HK-2 (cell line): ENCODE data around the gene CDC42EP5.
"Not testable (repeated sequence)": the region's sequence is repeated elsewhere in the genome, so short reads cannot be mapped to it uniquely, and the experiment has no call there.

ENCODE experiments used
- DNase-seq: peaks from one replicate; pipeline ENCODE4 v3.0.0-alpha.2; 2018; ENCODE audit not compliant: unreplicated experiment

The CDC42EP5 gene

DNA sequence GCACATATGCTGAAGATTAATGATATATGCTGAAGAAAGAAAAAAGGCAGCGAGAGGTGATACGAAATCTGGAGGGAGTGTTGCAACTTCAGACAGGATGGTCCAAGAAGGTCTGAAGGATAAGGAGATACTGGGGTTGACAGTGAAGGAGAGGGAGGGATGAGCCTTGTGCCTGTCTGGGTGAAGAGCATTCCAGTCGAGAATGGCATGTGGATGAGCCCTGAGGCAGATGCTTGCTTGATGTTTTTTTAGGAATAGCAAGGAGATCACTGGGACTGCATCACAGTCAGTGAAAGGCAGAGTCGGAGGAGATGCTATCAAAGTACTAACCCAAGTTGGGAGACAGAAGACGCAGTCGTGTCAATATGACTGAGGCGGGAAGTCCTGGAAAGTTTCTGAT is 16.2 kb upstream of the CDC42EP5 start:
- no peak for DNase-seq

DNA sequence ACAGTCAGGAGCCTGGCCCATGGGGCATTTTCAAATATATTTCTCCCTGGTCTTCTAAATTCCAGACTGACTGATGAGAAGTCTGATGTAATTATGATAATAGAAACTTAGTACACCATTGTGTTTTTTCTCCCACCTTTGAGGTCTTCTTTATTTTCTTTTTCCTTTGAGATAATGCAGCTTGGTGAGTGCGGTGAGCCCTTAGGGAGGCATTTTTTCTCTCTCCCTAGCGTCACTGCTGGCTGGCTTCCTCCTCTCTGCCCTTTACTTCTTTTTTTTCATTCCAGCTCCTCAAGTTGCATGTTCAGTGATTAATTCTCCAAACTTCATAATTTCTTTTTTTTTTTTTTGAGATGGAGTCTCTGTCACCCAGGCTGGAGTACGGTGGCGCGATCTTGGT is 12.8 kb upstream of the CDC42EP5 start:
- no peak for DNase-seq

DNA sequence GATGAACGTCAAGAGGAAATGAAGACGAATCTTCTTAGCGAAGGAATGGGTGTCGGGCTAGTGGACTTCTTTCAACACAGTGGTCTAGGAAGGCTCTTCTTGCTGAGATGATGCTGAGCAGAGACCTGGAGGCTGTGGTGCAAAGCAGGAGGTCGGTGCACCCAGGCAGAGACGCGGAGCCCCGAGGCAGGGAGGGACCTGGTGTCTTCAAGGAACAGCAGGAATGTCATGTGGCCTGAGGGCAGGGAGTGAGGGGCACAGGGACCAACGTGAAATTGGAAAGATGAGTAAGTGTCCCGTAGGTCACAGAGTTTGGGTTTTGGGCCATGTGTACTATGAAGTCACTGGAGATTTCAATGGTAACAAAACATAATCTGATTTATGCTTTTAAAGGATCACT is 11.4 kb upstream of the CDC42EP5 start:
- no peak for DNase-seq

DNA sequence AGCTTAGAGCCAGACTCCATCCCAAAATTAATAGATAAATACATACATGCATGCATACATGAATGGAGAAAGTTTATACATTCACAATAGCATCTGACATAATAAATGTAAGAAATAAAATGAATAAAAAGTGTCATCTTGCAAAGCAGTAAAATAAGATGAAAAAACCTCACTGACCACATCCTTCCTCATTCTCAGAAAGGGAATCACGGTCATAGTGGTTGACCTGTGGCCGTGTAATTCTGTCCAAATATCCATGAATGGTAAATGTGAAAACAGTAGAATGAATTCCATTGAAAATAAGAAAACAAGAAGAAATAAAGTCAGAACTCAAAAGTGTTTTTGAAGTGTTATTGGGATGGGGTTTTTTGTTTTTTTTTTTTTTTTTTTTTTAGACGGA is 9.8 kb upstream of the CDC42EP5 start:
- no peak for DNase-seq

DNA sequence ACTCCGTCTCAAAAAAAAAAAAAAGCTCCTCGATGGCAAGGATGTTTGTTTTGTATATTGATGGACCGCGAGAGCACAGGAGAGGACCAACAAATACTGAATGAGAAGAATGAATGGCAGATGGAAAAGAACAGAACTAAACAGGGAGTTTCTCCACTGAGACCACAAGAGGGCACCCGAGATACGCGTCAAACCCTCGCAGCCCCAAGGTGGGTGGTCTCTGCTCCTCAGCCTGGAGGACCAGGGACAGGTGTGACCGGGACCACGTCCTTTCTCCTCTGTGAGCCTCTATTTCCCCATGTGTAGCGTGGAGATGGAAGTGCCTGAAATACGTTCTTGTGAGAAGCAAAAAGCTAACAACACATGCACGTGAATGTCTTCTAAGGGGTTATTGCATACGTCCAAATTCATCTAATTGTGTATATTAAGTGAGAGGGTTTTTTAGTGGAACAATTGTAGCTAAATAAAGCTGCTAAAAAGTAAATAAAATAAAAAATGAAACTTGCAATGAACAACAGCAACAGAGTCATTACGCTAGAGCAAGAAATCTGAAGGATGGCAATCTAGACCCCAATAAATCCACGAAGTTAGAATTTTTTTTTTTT is 8.3 kb upstream of the CDC42EP5 start:
- DNase-seq, result no peak

DNA sequence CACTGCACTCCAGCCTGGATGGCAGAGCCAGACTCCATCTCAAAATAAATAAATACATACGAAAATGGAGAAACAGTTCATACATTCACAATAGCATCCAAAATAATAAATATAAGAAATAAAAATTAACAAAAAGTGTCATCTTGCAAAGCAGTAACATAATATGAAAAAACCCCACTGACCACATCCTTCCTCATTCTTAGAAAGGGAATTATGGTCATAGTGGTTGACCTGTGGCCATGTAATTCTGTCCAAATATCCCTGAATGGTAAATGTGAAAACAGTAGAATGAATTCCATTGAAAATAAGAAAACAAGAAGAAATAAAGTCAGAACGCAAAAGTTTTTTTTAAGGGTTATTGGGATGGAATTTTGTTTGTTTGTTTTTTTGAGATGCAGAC is 7.0 kb upstream of the CDC42EP5 start:
- no peak for DNase-seq

DNA sequence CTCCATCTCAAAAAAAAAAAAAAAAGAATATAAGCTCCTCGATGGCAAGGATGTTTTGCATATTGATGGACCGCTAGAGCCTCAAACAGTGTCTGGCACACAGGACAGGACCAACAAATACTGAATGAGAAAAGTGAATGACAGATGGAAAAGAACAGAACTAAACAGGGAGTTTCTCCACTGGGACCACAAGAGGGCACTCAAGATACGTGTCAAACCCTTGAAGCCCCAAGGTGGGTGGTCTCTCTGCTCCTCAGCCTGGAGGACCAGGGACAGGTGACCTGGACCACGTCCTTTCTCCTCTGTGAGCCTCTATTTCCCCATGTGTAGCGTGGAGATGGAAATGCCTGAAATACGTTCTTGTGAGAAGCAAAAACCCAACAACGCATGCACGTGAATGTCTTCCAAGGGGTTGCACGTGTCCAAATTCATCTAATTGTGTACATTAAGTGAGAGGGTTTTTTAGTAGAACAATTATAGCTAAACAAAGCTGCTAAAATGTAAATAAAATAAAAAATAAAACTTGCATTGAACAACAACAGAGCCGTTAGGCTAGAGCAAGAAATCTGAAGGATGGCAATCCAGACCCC is 5.7 kb upstream of the CDC42EP5 start:
- DNase-seq, result no peak

DNA sequence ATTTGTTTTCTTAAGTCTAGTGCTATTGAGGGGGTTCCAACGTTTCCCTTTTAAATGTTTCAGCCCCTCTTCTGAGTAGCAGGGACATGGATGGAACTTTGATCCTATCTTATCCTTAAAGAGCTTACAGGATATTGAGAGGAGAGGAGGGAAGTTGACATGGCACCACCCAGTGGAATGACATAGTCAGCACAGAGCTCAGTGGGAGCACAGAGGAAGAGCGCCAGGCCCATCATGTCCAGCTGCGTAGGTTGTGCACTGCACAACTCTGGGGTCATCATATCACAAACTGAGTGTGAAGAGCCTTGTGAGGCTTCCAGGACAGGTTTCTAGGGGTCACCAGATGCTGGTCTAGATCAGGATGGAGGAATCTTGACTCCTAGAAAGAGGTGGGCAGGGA is 4.6 kb upstream of the CDC42EP5 start:
- no peak for DNase-seq

DNA sequence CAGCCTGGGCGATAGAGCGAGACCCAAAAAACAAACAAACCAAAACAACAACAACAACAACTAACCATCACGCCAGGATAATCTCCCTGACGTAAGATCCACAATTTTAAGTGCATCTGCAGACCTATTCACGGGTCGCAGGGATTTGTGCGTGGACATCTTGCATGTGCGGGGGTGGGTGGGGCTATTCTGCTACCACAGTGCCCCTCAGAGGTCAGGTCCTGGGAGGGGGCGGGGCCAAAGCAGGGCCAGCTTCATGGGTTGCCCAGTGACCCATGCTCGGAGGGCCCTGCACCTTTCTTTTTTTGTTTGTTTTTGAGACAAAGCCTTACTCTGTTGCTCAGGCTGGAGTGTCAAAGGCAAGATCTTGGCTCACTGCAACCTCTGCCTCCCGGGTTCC is 2.6 kb upstream of the CDC42EP5 start:
- DNase-seq, result no peak

DNA sequence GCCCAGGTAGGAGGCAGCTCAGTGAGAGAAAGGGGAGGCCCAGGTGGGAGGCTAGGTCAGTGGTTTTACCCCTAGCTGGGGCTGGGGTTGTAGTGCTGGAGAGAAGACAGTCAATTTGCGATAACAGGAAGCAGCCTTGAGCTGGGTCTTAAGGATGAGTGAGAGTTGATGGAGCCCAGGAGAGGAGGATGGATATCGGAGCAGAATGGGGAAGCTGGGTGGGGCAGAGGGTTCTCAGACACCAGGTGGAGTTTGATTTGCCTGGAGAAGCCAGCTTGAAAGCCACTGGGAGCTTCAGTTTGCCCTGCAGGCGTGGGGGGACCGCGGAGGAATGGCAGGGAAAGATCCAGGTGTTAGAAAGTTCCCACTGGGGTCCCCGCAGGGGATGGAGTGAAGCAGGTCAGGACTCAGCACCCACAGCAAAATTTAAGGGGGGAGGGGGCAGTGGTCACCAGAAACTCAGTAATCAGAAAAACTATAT is 836 bp upstream of the CDC42EP5 start:
- DNase-seq, result no peak

DNA sequence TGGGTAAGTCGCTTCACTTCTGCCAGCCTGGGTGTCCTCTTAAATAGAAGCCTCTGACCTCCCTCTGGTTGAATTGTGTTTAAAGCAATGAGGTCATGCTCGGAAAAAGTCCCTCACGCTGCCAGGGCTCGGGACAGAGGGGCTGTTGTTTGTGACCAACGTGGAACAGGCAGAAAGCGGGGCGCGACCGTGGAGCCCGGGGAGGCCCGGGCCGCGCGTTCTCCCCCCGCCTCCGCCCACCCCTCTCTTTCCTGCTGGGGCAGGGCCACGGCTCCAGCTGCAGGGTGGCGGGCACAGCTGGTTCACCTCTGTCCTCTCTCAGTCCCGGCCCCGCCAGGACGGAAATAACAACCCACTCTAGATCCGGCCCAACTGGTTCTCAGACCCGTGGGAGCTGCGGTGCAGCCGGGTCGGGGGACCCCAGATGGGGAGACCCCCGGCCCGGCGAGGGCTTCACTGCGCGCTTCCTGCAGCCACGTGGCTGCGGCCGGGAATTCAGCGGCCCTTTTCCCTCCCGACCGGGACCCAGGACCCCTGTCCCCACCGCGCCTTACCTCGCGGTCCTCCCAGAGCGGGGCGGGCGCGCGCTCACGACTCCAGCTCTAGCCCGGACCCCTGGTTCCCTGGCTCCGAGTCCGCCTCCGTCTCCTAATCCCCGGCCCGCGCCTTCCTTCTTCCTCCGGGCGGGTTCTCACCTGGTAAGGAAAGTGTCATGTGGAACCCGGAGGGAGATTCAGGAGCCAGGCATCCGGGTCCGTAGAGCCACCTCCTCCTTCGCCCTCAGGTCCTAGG is 1.9 kb downstream of the CDC42EP5 start:
- no peak for DNase-seq

DNA sequence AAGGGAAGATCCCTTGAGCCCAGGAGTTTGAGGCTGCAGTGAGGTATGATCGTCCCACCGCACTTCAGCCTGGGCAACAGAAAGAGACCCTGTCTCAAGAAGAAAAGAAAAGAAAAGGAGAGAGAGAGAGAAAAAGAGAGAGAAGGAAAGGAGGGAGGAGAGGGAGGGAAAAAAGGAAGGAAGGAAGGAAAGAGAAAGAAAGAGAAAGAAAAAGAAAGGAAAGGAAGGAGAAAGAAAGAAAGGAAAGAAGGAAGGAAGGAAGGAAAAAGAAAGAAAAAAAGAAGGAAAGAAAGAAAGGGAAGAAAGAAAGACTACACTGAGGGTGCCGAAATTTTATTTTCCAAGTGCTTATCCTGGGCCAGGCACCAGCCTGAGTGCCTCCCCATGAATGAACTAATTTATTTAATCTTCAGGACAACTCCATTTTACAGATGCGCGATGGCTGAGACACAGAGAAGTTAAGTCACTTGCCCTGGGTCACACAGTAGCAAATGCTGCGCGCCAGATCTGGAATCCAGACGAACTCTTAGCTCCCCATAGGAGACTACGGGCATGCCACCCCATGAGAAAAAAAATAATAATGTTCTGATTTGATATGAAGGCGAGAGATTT is 2.7 kb downstream of the CDC42EP5 start:
- DNase-seq, result no peak

DNA sequence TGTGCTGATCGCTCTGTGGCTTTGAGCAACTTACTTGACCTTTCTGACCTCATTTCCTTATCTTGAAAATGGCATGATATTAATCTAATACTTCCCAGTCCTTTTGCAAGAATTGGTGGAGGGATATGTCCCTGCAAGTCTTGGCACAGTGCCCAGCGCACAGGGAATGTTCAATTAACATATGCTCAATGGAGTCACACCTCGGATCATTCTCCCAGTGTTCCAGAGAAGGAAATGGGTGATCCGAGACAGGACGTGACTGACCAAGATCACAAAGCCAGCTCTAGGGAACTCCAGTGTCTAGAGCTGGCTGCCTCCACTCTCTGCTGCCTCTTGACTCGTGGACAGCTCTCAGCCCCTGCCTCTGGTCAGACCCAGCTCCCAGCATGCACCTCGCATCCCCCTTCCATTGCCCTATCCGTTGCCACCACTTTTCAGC is 3.6 kb downstream of the CDC42EP5 start:
- no peak for DNase-seq

DNA sequence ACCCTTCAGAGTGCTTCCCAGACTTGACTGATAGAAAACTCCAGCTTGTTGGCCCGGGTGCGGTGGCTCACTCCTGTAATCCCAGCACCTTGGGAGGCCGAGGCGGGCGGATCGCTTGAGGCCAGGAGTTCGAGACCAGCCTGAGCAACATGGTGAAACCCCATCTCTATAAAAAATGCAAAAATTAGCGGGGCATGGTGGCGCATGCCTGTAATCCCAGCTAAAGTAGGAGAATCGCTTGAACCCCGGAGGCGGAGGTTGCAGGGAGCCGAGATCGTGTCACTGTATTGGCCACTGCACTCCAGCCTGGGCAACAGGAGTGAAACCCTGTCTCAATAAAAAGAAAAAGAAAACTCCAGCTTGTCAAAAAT is 7.0 kb downstream of the CDC42EP5 start:
- DNase-seq, result not testable (repeated sequence)

DNA sequence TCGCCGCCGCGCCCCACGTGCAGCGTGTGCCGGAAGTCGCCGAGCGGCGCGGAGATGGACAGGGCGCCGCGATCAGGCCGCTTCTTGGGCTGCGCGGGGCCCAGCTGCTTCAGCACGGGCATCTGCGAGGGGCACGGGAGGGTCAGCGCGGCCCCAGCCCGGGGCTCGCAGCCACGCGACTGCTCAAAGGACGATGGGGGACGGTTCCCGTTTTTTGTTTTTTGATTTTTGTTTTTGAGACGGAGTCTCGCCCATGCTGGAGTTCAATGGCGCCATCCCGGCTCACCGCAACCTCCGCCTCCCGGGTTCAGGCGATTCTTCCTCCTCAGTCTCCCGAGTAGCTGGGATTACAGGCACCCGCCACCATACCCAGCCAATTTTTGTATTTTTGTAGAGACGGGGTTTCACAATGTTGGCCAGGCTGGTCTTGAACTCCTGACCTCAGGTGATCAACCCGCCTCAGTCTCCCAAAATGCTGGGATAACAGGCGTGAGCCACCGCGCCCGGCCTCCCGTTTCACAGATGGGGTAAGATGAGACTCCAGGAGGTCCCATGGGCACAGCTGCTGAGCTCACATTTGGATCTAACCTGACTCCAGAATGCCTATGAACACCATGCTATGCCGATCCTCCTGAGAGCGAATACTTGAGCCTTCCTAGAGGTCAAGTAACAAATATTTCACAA is 7.5 kb downstream of the CDC42EP5 start:
- DNase-seq, result no peak

DNA sequence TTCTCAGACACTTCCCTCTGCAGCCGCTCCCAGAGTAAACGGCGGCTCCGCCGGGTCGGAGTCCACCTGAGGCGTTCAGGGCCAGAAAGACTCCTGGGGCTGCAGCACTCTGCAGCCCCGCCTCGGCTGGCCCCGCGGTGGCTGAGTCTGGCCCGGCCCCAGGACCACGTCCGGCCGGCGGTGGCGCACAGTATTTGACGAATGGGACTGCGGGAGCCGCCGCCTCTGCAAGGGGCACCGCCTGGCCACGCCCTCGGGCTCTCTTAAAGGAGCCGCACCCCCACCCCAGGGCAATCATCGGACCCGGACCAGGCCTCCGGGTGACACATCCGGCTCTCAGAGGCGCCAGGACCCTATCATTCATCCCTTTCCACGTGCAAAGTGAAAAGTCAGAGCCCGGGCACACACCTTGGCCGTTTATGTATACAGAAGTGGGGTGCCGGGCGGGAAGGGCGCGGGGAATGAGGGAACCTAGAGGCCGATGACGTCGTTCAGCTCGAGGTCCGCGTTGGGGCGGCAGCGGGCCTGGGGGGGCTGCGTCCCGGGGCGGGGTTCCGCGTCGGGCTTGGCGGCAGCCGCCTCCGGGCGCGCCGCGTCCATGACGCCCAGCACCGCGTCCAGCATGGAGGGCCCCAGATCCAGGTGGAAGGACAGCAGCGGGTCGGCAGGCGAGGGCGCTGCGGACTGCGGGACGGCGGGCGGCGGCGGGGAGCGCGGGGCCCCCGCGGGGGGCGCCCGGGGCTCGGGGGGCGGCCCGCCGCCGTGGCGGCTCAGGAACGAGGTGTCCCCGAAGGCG is 8.3 kb downstream of the CDC42EP5 start:
- DNase-seq, result peak; percentile 94

DNA sequence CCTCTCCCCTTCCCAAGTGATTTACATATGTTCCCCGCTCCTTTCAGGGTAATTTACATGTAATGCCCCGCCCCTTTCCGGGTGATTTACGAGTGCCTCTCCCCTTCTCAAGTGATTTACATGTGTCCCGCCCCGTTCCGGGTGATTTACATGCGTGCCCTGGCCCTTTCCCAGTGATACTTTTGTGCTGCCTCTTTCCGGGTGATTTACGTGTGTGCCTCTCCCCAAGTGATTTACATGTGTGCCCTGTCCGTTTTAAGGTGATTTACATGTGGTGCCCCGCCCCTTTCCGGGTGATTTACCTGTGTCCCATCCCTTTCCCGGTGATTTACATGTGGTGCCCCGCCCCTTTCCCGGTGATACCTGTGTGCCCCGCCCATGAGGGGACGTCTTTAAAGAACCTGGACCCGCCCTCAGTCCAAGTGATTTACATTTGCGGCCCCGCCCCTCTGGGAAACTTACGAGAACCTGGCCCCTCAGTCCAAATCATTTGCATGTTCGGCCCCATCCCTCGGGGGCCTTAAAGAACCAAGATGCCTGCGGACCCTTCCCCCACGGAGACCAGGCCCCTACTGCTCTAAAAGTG is 9.0 kb downstream of the CDC42EP5 start:
- peak; percentile 93 for DNase-seq

DNA sequence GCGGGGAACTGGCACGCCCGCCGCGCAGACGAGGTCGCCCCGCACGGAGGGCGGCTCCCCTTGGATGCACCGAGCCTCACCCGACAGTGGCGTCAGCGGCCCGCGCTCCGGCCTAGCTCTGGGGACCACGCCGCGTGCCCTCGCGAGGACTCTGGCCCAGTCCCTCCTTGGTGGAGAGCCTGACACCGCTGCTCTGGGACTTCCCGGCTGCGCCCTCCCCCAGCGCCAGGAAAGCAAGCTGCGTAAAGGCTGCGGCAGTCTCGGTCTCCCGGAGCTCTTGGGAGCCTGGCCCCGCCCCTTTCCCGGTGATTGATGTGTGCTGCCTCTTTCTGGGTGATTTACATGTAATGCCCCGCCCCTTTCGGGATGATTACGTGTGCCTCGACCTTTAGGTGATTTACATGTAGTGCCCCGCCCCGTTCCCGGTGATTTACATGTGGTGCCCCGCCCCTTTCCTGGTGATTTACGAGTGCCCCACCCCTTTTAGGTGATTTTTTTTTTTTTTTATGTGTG is 9.5 kb downstream of the CDC42EP5 start, which contains the start of gene LENG9:
LENG9 (minus strand) TSS at position 248 of the 513 bp plus-strand sequence. CDS start 252 bp downstream, outside the sequence.
- DNase-seq, result peak; percentile 99

DNA sequence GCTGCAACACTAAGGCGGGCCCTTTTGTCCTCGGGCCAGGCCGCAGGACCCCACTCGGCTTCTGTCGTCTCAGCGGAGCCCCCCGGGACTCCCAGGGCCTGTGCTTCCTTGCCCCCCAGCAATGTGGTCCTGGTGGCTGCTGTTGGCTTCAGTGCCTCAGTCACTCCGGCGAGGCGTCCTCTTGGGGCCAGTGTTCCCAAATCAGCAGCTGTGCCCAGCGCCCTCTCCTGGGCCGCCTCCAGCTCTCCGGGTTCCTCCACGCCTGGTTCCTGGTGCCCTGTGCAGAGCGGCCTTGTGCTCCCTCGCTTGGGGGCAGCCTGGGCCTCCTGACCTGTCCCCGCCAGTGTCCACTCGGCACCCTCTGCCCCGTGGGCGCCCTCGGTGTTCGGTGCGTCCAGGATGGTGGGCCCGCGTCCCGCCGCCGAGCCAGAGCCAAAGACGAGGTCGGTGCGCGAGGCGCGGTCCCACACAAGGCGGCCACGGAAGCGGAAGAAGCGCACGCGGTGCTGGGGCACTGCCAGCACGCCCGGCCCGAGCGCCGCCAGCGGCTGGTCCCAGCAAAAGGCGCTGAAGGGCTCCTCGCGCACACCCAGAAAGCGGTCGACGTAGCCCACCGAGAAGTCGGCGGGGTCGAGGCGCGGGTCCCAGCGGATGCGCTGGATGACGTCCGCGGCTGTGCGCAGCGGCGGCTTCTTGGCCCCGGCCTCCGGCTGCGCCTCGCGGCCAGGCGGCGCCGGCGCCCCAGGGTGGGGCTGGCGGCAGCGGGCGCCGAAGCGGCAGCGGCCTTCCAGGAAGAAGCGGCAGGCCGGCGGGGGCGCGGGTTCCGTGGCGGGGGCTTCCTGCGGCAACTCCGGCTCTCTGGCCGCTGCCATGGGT is 10.2 kb downstream of the CDC42EP5 start:
- DNase-seq, result peak; percentile 85
